Adipocyte (in vitro differentiated cells): ENCODE measurements around the gene CSF1.
"Not testable (repeated sequence)": the region's sequence is repeated elsewhere in the genome, so short reads cannot be mapped to it uniquely, and the experiment has no call there.

ENCODE experiments used
- DNase-seq: peaks from one replicate; pipeline ENCODE4 v3.0.0-alpha.2; 2015; ENCODE audit warnings: low read depth
- H3K27me3 ChIP-seq: replicated peaks from 2 replicates; pipeline ENCODE4 v1.7.0; 2013; ENCODE audit warnings: mild to moderate bottlenecking, low read length, moderate library complexity; ENCODE audit not compliant: control insufficient read depth, insufficient read depth
- H3K36me3 ChIP-seq: 2 replicates; pipeline ENCODE4 v1.7.0; 2013; ENCODE audit warnings: low read length, mild to moderate bottlenecking, moderate library complexity; ENCODE audit not compliant: control insufficient read depth, insufficient read depth, severe bottlenecking
- H3K4me1 ChIP-seq: 2 replicates; pipeline ENCODE4 v1.7.0; 2013; ENCODE audit warnings: mild to moderate bottlenecking, low read length, moderate library complexity; ENCODE audit not compliant: control insufficient read depth, insufficient read depth
- H3K4me3 ChIP-seq: 2 replicates; pipeline ENCODE4 v1.7.0; 2013; ENCODE audit warnings: mild to moderate bottlenecking, low read length, moderate library complexity
- H3K9ac ChIP-seq: 2 replicates; pipeline ENCODE4 v1.7.0; 2013; ENCODE audit warnings: mild to moderate bottlenecking, low read length, moderate library complexity
- H3K9me3 ChIP-seq: 2 replicates; pipeline ENCODE4 v1.7.0; 2013; ENCODE audit warnings: mild to moderate bottlenecking, low read length, moderate library complexity; ENCODE audit not compliant: control insufficient read depth

CSF1 gene

DNA sequence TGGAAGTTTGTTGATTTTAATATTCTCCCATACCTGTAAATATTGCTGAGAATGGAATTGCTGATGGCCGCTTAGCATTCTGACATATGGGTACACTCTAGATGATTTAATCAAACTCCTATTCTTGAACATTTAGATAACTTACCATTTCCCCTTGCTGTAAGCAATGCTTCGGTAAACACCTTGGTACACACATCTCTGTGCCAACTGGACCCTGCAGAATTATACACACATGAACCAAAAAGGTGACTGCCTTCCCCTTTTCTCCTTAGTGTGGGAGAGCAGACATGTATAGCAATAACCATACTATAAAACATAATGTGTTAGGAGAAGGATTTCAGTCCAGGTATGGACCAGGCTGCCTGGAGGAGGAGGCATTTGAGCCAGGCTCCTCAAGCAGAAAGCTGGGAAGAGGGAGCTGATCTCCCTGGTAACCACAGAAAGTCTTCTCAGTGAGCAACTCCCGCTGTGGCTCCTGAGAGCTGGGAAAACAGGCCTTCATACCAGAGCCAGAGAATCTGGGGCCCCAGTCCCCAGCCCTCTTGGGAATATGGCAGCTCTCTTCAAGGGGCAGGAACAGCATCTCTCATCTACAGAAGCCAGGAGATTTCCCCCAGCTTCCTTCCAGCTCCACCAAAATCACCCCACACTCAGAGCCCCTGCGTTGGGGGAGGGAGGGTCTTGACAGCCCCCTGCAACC, 33.9 kb upstream of the CSF1 start:
- Histone ChIP-seq H3K9me3 (no peaks in the 10 kb centered on the region), H3K4me1 (peaks cover 67% of the 10 kb centered on the region)

DNA sequence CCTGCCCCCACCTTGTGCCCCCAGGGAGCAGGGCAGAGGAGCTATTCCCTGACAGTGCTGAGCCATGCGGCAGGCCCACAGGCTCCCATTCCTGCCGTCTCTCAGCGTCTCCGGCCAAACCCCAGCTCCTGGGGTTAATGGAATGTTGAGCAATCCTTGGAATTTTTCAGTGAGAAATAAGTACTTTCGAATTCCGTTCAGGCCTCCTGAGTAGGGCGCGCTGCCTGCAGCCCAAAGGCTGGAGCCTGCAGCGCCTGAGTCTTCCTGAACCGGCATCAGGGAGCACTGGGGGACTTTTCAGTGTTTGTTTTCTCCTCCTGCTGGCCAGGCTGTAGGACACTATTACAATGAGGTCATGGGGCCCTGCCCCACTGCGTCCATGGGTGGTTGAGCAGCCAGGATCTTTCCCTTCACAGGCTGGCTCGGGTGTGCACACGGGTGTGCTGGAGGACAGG, 33.3 kb upstream of the CSF1 start:
- no peaks in the 10 kb centered on the region for H3K27me3 ChIP-seq
- peak overlapping the region; percentile 83 for H3K9ac ChIP-seq
- H3K9me3 ChIP-seq = no peaks in the 10 kb centered on the region
- DNase-seq = peak; percentile 97
- H3K4me3 ChIP-seq = peak overlapping the region; percentile 63
- H3K36me3 ChIP-seq = no peaks in the 10 kb centered on the region
- H3K4me1 ChIP-seq = peaks cover 68% of the 10 kb centered on the region

More for the DNA sequence above, 33.9 kb upstream of the CSF1 start:
- Histone ChIP-seq H3K4me3 (peak overlapping the region; percentile 51), H3K9ac (peak overlapping the region; percentile 83), H3K27me3 (no peaks in the 10 kb centered on the region), H3K36me3 (no peaks in the 10 kb centered on the region)
- DNase-seq = peak; percentile 57

DNA sequence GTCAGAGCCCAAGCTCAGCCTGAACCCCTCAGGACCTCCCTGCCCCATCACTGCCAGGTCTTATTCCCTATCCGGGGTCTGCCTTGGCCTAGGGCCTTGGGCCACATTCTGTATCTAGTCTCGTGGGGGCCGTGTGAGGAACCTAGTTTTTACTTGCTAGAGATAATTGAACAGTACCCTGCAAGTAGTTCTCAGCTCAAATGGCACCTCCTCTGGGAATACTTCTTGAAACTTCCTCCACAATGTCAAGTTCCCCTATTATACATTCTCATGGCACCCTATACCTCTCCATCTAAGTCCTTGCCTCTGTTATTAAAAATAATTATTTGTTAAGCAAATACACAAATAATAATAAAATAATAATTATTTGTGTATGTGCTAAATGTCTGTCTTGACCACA, 32.9 kb upstream of the CSF1 start:
- peak overlapping the region; percentile 63 for H3K4me3 ChIP-seq
- no peak for DNase-seq
- H3K9ac ChIP-seq = peak overlapping the region; percentile 83
- H3K36me3 ChIP-seq = no peaks in the 10 kb centered on the region
- no peaks in the 10 kb centered on the region for H3K27me3 ChIP-seq
- H3K9me3 ChIP-seq = no peaks in the 10 kb centered on the region
- peaks cover 66% of the 10 kb centered on the region for H3K4me1 ChIP-seq

DNA sequence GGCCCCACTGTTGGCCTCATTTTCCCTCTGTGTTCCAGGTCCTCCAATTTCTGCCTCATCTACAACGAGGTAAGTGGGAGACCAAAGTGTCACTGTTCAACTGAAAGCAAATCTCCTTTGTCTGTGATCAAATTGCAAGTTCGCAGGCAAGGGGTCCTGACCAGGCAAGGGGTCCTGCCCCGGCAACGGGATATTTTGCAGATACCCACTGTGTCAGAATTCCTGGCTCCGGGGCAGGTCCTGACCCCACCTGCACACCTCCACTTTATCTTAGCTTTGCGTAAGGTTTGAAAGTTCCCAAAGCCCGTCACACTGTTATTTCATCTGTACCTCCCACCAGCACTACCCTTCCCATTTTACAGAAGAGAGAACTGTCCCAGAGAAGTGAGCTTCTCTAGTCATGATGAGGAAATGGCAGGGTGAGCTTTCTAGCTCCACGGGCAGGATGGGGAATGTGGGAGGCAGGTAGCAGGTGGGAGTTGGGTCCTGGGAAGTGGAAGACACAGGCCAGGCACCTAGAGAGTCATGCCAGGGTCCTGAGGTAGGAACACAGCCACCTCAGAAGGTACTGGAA, 32.0 kb upstream of the CSF1 start:
- no peaks in the 10 kb centered on the region for H3K36me3 ChIP-seq
- H3K4me3 ChIP-seq = no peak overlapping the region
- peaks cover 66% of the 10 kb centered on the region for H3K4me1 ChIP-seq
- H3K9me3 ChIP-seq = no peaks in the 10 kb centered on the region
- no peak for DNase-seq
- H3K9ac ChIP-seq = peak overlapping the region; percentile 17
- no peaks in the 10 kb centered on the region for H3K27me3 ChIP-seq

DNA sequence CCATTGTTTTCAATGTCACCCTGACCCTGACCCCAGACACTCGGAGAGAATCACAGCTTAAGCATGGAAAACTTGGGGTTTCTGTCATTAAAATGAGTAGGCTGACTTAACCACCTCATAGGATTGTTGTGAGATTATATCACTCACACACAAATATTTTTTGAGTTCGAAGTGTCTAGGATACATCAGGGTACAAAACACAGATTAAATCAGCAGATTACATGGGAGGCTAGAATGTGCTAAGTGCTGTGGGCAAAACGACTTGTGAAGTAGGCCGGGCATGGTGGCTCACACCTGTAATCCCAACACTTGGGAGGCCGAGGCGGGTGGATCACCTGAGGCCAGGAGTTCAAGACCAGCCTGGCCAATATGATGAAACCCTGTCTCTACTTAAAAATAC, 31.3 kb upstream of the CSF1 start:
- not testable (repeated sequence) for DNase-seq, H3K4me3 ChIP-seq, H3K9ac ChIP-seq, H3K36me3 ChIP-seq, H3K9me3 ChIP-seq, H3K27me3 ChIP-seq
- peaks cover 66% of the 10 kb centered on the region for H3K4me1 ChIP-seq

DNA sequence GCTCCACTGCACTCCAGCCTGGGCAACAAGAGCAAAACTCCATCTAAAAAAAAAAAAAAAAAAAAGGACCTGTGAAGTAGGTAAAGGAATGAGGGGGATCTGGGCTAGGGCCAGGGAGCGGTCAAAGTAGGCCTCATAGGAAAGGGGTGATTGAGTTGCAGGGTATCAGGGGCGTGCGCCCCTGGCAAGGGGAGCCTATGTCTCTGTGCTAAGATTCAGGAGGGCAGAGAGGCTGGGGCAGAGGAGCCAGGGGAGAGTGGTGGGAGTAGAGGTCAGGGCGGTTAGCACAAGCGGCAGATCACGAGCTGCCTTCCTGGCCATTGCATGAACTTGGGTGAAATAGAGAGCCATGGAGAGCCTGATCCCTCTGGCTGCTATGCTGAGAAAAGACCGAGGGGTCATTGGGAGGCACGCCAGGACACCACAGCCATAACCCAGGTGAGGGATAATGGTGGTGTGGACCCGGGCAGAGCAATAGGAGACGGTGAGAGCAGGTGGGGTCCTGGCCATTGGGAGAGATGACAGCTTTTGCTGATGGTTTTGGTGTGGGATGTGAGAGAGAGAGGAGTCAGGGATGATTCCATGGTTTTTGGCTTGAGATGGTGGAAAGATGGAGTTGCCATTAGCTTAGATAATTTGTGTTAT, 30.6 kb upstream of the CSF1 start:
- Histone ChIP-seq H3K9ac (no peak overlapping the region), H3K27me3 (no peaks in the 10 kb centered on the region), H3K4me1 (peaks cover 65% of the 10 kb centered on the region), H3K9me3 (no peaks in the 10 kb centered on the region), H3K4me3 (no peak overlapping the region), H3K36me3 (no peaks in the 10 kb centered on the region)
- no peak for DNase-seq

DNA sequence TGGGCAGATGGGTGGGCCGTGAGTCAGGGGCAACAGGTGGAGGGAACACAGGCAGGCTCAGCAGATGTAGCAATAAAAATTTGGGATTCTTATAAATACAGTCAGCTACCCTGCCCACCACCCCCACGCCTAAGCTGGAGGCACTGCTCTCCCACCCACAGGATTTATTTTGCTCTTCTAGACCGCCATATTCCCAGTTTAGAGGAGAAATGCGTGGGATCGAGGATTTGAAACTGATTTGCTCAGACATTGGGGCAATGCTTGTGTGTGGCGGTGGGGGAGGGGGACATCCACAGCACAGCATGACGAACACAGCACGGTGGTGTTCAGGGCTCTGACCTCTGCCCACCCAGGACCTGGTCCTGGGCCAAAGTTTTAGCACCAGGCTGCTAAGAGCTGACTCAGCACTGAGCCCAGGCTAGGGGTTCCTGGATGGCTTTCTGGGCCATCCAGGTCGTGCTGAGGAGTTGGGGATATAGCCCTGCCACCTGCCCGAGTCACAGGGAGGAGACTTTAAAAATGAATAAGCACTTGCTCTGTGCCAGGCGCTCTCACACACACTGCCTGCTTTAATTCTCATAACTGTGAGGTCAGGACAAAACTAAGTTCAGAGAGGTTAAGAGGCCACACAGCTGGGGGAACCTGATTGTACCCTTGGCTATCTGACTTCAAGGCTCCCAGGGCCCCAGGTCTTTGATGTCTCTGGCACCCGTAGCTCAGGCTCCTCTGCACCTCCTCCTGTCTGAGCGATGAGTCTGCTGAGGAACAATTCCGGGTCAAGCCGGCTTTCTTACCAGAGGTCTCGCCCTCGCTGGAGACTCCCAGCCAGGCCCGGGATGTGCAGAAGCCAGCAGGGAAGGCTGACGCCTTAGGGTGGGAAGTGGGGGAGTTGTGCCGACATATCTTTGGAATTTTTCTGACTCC, 29.4 kb upstream of the CSF1 start:
- DNase-seq = no peak
- Histone ChIP-seq H3K4me1 (peaks cover 65% of the 10 kb centered on the region), H3K9ac (no peak overlapping the region)

DNA sequence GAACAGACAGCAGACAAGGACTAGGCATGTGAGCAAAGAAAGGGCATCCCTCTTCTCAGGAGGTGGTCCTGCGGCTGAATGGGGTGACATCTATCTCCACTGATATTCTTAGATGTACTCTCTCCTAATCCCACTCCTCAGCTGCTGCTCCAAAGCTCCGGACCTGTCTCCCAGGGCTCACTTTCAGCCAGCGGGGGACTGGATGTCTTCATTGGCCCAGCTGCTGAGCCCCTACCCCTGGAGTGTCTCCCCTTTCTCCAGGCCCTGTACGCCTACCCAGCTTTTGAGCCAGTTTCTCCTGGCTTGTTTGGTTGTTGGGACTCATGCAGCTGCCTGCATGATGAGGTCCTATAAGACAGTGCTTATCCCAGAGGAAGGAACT, 28.8 kb upstream of the CSF1 start:
- no peak for DNase-seq
- H3K27me3 ChIP-seq = no peaks in the 10 kb centered on the region
- H3K36me3 ChIP-seq = no peaks in the 10 kb centered on the region
- no peak overlapping the region for H3K9ac ChIP-seq
- no peaks in the 10 kb centered on the region for H3K9me3 ChIP-seq
- peaks cover 58% of the 10 kb centered on the region for H3K4me1 ChIP-seq
- H3K4me3 ChIP-seq = no peak overlapping the region

More for the DNA sequence above, 29.4 kb upstream of the CSF1 start:
- no peaks in the 10 kb centered on the region for H3K9me3 ChIP-seq
- no peaks in the 10 kb centered on the region for H3K36me3 ChIP-seq
- H3K27me3 ChIP-seq = no peaks in the 10 kb centered on the region
- no peak overlapping the region for H3K4me3 ChIP-seq

DNA sequence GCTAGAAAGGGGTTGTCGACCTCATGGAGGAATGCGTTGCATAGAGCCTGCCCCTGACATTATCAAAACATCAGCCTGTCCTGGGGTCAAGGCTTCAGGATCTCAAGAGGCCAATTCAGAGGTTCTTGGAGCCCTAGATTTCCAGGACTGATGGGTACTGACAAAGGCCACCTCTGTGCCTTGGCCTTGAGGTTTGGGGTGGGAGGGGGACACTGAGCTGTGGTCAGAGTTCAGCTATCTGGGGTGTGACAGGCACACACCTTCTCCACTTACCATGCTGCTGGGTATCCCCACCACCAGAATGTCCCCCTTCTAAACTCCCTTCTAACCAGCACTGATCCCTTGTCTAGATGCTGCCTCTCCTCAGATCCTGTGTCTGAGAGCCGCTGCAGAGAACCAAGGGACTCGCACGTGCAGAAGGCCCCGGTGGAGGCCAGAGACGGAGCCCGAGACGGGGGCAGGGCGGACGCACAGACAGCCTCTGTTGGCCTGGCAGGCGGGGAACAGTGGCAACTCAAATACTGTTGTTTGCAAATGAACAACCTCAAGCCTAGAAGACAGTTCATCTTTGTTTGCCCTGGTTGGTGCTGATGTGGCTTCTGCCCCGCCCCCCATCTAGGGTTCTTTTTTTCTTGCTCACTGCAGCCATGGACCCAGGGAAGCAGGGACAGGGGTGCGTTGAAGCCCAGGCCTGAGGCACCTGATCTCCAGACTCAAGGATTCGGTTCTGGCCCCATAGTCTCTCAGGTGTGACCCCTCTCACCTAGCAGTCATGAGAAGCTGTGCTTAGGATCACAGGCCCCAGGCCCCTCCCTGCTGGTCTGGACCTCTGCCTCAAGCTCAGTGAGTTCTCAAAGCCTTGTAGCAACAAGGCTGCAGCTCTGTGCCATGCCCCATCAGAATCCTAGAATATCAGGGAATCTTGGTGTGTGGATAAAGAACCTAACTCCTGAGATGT, 28.1 kb upstream of the CSF1 start:
- Histone ChIP-seq H3K36me3 (no peaks in the 10 kb centered on the region), H3K4me3 (no peak overlapping the region), H3K9ac (peak overlapping the region; percentile 63), H3K4me1 (peaks cover 54% of the 10 kb centered on the region), H3K27me3 (no peaks in the 10 kb centered on the region), H3K9me3 (no peaks in the 10 kb centered on the region)
- no peak for DNase-seq

DNA sequence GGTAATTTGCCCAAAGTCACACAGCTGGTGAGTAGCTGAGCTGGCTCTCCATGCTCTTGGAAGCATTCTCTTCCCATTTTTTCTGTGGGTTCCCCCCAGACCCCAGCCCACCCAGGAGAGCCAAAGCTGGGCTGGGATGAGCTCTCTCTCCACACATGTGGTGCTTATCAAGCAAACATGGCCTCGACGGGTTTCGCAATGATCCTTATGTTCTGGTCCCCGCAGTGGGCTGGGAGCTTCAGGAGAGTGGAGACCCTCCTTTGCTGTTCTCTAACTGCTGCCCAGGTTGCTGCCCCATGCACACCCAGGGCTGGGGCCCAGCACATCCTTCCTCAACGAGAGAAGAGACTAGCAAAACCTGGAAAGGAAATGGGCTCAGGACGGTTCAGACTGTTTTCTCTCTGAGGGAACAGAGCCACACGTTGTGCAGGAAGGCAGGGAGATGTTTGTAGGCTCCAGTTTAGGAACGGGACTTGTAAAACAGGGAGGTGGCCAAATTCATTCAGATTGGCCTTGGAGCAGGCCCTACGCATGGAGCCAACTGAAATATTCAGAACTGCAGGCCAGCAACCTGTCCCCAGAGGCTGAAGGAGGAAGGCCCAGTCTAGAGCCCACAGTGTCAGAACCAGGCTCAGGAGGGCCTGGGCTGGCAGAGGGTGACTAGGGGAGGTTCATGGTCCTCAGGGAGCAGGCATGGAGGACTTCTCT, 27.2 kb upstream of the CSF1 start:
- Histone ChIP-seq H3K4me1 (peaks cover 45% of the 10 kb centered on the region), H3K4me3 (peak overlapping the region; percentile 46), H3K9me3 (no peaks in the 10 kb centered on the region), H3K36me3 (no peaks in the 10 kb centered on the region), H3K9ac (peak overlapping the region; percentile 63), H3K27me3 (no peaks in the 10 kb centered on the region)
- peak; percentile 27 for DNase-seq
